Measurements from ENCODE around the gene TBCB. TPM values are rescaled to one million over a fixed set of nuclear protein-coding genes. Genes with fewer than 3 reads are reported as not detected.

The TBCB gene
- total and polyA plus RNA-seq, 8 donors, result 32.1 to 263 (median 115) TPM

DNA sequence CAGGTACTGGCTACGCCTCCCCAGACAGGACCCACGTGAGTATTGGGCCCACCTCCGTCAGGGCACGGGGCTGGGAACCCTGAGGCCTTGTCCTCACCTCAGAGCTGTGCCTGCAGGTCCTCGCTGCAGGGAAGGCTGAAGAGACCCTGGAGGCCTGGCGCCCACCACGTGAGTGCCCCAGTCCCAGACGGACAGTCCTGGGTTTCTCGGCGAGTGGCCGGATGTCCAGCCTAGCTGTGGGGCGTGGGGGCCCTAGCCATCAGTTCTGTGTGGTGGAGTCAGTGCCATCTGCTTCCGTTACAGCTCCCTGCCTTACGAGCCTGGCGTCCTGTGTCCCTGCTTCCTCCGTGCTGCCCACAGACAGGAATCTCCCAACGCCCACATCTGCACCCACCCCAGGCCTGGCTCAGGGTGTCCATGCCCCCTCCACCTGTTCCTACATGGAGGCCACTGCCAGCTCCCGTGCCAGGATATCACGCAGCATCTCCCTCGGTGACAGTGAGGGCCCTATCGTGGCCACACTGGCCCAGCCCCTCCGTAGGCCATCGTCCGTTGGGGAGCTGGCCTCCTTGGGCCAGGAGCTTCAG is 12.1 kb upstream of the TBCB start:
- H3K9me3 ChIP-seq, result no peaks in the 10 kb centered on the region
- TF ChIP-seq CTCF (IDR thresholded peaks at IDR 0.05), result no peak
- no peak for TF ChIP-seq POLR2A (IDR thresholded peaks at IDR 0.05)
- TF ChIP-seq POLR2AphosphoS5 (IDR thresholded peaks at IDR 0.05), result no peak
- TF ChIP-seq EP300 (IDR thresholded peaks at IDR 0.05), result no peak
- H3K27me3 ChIP-seq, result no peaks in the 10 kb centered on the region
- no peak for DNase-seq
- peaks cover 0 to 35% (median 19%) of the 10 kb centered on the region in 4 donors for H3K36me3 ChIP-seq
- WGBS, 5 donors, result 90 to 95% (median 92%) methylated on average over 13 to 24 of the region's 24 CpGs
- H3K4me3 ChIP-seq, result no peak overlapping the region
- H3K4me1 ChIP-seq, result no peaks in the 10 kb centered on the region
- intact Hi-C loops (cut with DNase I; ENCODE audit: low total_unique reads), result no loop called here
- H3K27ac ChIP-seq, result no peak overlapping the region

DNA sequence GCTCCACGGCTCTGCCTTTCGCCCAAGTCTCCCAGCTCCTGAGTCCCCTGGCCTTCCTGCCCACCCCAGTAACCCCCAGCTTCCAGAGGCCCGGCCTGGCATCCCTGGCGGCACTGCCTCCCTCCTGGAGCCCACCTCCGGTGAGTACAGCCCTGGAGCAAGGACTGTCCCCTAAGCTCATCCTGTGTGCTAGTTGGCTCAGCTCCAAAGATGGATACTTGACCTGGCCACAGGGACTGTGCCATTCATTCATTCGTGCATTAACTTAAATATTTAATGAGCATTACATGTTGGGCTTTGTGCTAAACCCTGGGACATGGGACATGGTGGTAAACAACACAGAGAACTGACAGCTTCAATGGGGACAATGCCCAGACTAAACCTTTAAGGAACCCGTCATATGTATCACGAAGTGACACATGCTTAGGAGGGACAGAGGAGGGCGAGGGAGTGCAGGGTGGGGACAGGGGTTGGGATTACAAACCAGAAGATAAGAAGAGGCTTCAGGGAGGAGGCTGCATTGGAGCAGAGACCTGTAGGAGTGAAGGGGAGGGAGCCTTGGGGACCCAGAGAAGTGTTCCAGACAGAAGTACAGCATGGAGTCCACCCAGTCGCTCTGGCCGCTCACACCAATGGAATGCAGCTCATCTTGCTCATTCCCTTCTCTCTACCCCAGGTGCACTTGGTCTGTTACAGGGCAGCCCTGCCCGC is 11.3 kb upstream of the TBCB start:
- H3K27ac ChIP-seq, result no peak overlapping the region
- no peak for DNase-seq
- no peak overlapping the region for H3K4me3 ChIP-seq
- intact Hi-C loops (cut with DNase I; ENCODE audit: low total_unique reads), result no loop called here
- TF ChIP-seq EP300 (IDR thresholded peaks at IDR 0.05), result no peak
- no peak for TF ChIP-seq POLR2AphosphoS5 (IDR thresholded peaks at IDR 0.05)
- TF ChIP-seq CTCF (IDR thresholded peaks at IDR 0.05), result no peak
- no peak for TF ChIP-seq POLR2A (IDR thresholded peaks at IDR 0.05)
- H3K9me3 ChIP-seq, result no peaks in the 10 kb centered on the region
- peaks cover 0 to 36% (median 21%) of the 10 kb centered on the region in 4 donors for H3K36me3 ChIP-seq
- no peaks in the 10 kb centered on the region for H3K27me3 ChIP-seq
- 89 to 93% (median 92%) methylated on average over 9 to 12 of the region's 12 CpGs for WGBS, 5 donors
- no peaks in the 10 kb centered on the region for H3K4me1 ChIP-seq

DNA sequence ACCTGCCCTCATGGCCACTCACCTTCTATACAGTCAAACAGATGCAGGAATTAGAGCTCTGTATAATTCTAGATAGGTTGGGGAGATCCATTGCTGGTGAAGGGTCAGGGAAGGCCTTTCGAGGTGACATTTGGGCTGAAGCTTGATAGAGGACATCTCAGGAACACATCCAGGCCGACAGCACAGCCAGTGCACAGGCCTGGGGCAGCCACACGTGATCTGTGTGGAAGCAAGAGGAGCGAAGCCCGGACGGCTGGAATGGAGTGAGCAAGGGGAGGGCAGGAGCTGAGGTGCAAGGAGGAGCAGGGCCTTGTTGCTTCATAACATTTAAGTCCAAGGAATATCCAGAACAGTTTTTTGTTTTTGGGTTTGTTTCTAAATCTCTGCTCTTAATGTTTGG is 8.8 kb upstream of the TBCB start:
- no peak for DNase-seq
- TF ChIP-seq POLR2A (IDR thresholded peaks at IDR 0.05) (no peak), POLR2AphosphoS5 (IDR thresholded peaks at IDR 0.05) (no peak), EP300 (IDR thresholded peaks at IDR 0.05) (no peak), CTCF (IDR thresholded peaks at IDR 0.05) (no peak)
- intact Hi-C loops (cut with DNase I; ENCODE audit: low total_unique reads), result no loop called here
- H3K27me3 ChIP-seq, result no peaks in the 10 kb centered on the region
- no peak overlapping the region for H3K4me3 ChIP-seq
- H3K4me1 ChIP-seq, result no peaks in the 10 kb centered on the region
- no peak overlapping the region for H3K27ac ChIP-seq
- peaks cover 8 to 47% (median 31%) of the 10 kb centered on the region in 4 donors for H3K36me3 ChIP-seq
- H3K9me3 ChIP-seq, result no peaks in the 10 kb centered on the region
- WGBS, 5 donors, result 91 to 96% (median 93%) methylated on average over 6 of the region's 6 CpGs

DNA sequence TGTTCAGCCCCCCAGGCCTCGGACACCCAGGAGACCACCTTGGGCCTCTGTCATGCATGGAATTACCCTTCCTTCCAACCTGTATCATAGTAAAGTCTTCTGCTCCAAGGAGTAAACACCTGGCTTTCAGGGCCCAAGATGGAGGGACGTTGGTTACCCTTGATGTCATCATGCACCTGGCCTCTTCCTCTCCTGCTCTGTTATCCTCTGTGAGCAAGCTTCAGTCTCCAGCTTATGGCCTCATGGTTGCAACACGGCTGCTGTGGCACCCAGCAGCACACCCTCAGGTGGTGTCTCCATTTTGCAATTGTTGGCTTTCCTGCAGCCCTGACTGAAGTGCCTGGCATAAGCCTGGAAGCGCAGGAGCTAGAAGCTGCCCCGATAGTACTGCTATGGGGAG is 8.3 kb upstream of the TBCB start:
- Histone ChIP-seq H3K4me3 (no peak overlapping the region), H3K36me3 (peaks cover 9 to 53% (median 37%) of the 10 kb centered on the region in 4 donors), H3K27ac (no peak overlapping the region), H3K4me1 (no peaks in the 10 kb centered on the region), H3K27me3 (no peaks in the 10 kb centered on the region), H3K9me3 (no peaks in the 10 kb centered on the region)
- TF ChIP-seq POLR2A (IDR thresholded peaks at IDR 0.05) (no peak), EP300 (IDR thresholded peaks at IDR 0.05) (no peak), CTCF (IDR thresholded peaks at IDR 0.05) (no peak), POLR2AphosphoS5 (IDR thresholded peaks at IDR 0.05) (no peak)
- WGBS, 5 donors, result 90 to 99% (median 94%) methylated on average over 2 to 5 of the region's 5 CpGs
- intact Hi-C loops (cut with DNase I; ENCODE audit: low total_unique reads), result no loop called here
- no peak for DNase-seq
